Upper lobe of left lung (tissue), 4 donors: ENCODE data around the gene LIPM.

Experiments used
- EP300 ChIP-seq, 4 donors: sonication (generic); formaldehyde crosslinking; IDR thresholded peaks; one replicate each; pipeline ENCODE4 v1.5.1; 2017; ENCODE audit warnings: antibody characterized with exemption in 4 of 4, control low read depth in 2 of 4
- POLR2A ChIP-seq, 4 donors: fragments of 450-650 bp; IDR thresholded peaks; one replicate each; pipeline ENCODE4 v1.5.1; 2016 to 2017; ENCODE audit warnings: antibody characterized with exemption in 4 of 4, mild to moderate bottlenecking in 2 of 4
- POLR2AphosphoS5 ChIP-seq, 2 donors: sonication (generic); formaldehyde crosslinking; IDR thresholded peaks; one replicate each; pipeline ENCODE4 v1.5.1; 2017; ENCODE audit warnings: antibody characterized with exemption in 2 of 2
- TF ChIP-seq, protein P1 (sequence below), 6 experiments: fragments of 450-650 bp in 4 of 6; fragments of 200-600 bp in 2 of 6; sonication (generic) in 2 of 6; IDR thresholded peaks; one replicate each; pipeline ENCODE4 v1.5.1; 2016 to 2019; ENCODE audit warnings: antibody characterized with exemption in 6 of 6

DNA sequence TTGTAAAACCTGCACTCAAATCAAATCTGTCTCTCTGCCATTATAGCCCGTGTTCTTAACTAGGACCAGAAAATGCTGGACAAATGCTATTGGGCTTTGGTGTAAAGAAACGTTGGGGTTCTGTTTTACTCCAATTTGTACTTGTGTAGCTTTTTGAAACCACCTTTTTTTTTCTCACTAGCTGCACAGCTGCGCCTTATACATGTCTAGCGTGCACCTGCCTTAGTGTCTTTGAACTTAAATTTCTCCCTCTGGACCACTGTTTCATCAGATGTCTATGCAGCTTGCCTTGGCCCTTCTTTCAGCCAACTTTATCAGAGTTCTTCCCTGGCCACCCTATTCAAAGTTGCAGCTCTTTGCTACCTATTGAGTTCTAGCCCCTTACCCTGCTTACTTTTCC, 7.1 kb downstream of the LIPM start:
- no peak for TF ChIP-seq POLR2A (IDR thresholded peaks at IDR 0.05)
- TF ChIP-seq, protein P1, sequence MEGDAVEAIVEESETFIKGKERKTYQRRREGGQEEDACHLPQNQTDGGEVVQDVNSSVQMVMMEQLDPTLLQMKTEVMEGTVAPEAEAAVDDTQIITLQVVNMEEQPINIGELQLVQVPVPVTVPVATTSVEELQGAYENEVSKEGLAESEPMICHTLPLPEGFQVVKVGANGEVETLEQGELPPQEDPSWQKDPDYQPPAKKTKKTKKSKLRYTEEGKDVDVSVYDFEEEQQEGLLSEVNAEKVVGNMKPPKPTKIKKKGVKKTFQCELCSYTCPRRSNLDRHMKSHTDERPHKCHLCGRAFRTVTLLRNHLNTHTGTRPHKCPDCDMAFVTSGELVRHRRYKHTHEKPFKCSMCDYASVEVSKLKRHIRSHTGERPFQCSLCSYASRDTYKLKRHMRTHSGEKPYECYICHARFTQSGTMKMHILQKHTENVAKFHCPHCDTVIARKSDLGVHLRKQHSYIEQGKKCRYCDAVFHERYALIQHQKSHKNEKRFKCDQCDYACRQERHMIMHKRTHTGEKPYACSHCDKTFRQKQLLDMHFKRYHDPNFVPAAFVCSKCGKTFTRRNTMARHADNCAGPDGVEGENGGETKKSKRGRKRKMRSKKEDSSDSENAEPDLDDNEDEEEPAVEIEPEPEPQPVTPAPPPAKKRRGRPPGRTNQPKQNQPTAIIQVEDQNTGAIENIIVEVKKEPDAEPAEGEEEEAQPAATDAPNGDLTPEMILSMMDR (IDR thresholded peaks at IDR 0.05): no peak
- no peak for TF ChIP-seq EP300 (IDR thresholded peaks at IDR 0.05)
- no peak for TF ChIP-seq POLR2AphosphoS5 (IDR thresholded peaks at IDR 0.05)
